Progenitor cell of endocrine pancreas (in vitro differentiated cells): Measurements from ENCODE around the gene DEFB125. TPM values are rescaled to one million over a fixed set of nuclear protein-coding genes. Genes with fewer than 3 reads are reported as not detected.

Experiments
- DNase-seq: peaks from one replicate; pipeline ENCODE4 v3.0.0; 2021; ENCODE audit warnings: low spot score; ENCODE audit not compliant: unreplicated experiment
- H3K27ac Mint-ChIP-seq: 2 replicates; pipeline ENCODE4 v1.8.0; 2021; ENCODE audit warnings: mild to moderate bottlenecking, moderate library complexity, mixed read lengths
- H3K27me3 Mint-ChIP-seq: 2 replicates; pipeline ENCODE4 v1.8.0; 2021; ENCODE audit warnings: mixed read lengths
- H3K36me3 Mint-ChIP-seq: 2 replicates; pipeline ENCODE4 v1.8.0; 2022; ENCODE audit warnings: mixed read lengths; ENCODE audit not compliant: insufficient read depth
- H3K4me1 Mint-ChIP-seq: 2 replicates; pipeline ENCODE4 v1.8.0; 2021; ENCODE audit warnings: low read depth, mixed read lengths
- H3K4me3 Mint-ChIP-seq: 2 replicates; pipeline ENCODE4 v1.8.0; 2021; ENCODE audit warnings: low read depth, mild to moderate bottlenecking, moderate library complexity, mixed read lengths
- H3K9me3 Mint-ChIP-seq: 2 replicates; pipeline ENCODE4 v1.8.0; 2021; ENCODE audit warnings: low read depth, mixed read lengths
- total RNA-seq: library from RNA; stranded (reverse); gene quantifications from 2 replicates; pipeline ENCODE4 v1.2.1, GENCODE V29; 2021
- TF ChIP-seq, protein P1 (sequence below): fragments of 200-600 bp; sonication (generic); IDR thresholded peaks from one replicate; pipeline ENCODE4 v1.5.0; 2021; ENCODE audit warnings: antibody characterized with exemption, mild to moderate bottlenecking; ENCODE audit not compliant: unreplicated experiment

Gene DEFB125
- total RNA-seq, 1 donor from 2014 or later = not detected

DNA sequence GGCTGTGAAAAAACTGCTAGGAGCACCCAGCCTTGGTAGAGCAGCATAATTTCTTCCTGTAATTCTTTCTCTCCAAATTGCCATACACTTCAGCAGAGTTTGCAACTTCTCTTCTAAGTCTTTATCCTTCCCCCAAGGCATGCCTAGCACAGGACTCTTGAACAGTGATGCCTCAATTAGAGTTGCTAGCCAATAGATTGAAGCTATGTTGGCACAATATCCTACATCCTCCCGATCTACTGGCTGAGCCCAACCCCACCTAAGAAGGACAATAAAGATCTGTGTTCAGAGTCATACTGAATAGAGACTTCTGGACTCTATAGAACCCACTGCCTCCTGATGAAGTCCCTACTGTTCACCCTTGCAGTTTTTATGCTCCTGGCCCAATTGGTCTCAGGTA, 54.8 kb downstream of the DEFB125 start, which contains the start of gene DEFB126:
DEFB126 (plus strand) TSS at position 301 of the 400 bp plus-strand sequence; CDS start at position 340, 39 bp downstream.
- no peak for DNase-seq
- no peak within 1 kb of the TSS for H3K27ac Mint-ChIP-seq
- TF ChIP-seq, protein P1, sequence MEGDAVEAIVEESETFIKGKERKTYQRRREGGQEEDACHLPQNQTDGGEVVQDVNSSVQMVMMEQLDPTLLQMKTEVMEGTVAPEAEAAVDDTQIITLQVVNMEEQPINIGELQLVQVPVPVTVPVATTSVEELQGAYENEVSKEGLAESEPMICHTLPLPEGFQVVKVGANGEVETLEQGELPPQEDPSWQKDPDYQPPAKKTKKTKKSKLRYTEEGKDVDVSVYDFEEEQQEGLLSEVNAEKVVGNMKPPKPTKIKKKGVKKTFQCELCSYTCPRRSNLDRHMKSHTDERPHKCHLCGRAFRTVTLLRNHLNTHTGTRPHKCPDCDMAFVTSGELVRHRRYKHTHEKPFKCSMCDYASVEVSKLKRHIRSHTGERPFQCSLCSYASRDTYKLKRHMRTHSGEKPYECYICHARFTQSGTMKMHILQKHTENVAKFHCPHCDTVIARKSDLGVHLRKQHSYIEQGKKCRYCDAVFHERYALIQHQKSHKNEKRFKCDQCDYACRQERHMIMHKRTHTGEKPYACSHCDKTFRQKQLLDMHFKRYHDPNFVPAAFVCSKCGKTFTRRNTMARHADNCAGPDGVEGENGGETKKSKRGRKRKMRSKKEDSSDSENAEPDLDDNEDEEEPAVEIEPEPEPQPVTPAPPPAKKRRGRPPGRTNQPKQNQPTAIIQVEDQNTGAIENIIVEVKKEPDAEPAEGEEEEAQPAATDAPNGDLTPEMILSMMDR = no peak
- H3K4me3 Mint-ChIP-seq = no peak within 1 kb of the TSS
- H3K36me3 Mint-ChIP-seq = no peaks in the 10 kb centered on the region
- peaks cover 30% of the 10 kb centered on the region for H3K27me3 Mint-ChIP-seq
- peaks cover 11% of the 10 kb centered on the region for H3K9me3 Mint-ChIP-seq
- no peaks in the 10 kb centered on the region for H3K4me1 Mint-ChIP-seq

DNA sequence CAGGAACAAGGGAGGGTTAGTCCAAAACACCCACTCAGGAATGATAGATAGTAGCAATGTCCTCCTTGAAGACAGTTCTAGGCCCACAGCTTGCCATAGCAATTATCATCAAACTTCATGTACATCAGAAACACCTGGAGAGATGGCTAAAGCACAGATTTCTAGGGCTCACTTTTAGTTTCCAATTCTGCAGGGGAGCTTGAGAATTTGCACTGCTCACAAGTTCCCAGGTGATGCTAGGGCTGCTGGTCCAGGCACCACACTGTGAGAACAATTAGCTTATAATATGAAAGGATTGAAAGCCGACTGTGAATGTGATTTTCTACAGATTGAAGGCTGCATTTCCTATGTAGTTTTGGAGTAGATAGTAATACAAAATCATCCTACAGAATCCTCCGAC, 58.4 kb downstream of the DEFB125 start:
- H3K27me3 Mint-ChIP-seq = peaks cover 29% of the 10 kb centered on the region

More for the DNA sequence above, 58.4 kb downstream of the DEFB125 start:
- Mint-ChIP-seq H3K9me3 (no peaks in the 10 kb centered on the region), H3K36me3 (no peaks in the 10 kb centered on the region), H3K4me1 (no peaks in the 10 kb centered on the region), H3K27ac (no peak overlapping the region), H3K4me3 (no peak overlapping the region)
- no peak for DNase-seq
- TF ChIP-seq, protein P1 = no peak

Other genes with a start within 250 kb of the DEFB125 start
- gene DEFB126, start 54.9 kb downstream of the DEFB125 start, total RNA-seq = not detected in 2 replicates
- gene DEFB127, start 69.8 kb downstream of the DEFB125 start, total RNA-seq = not detected in 2 replicates
- not detected in 2 replicates for gene DEFB128, start 102.0 kb downstream of the DEFB125 start, total RNA-seq
- not detected in 2 replicates for gene DEFB129, start 139.6 kb downstream of the DEFB125 start, total RNA-seq
- not detected in 2 replicates for gene DEFB132, start 170.1 kb downstream of the DEFB125 start, total RNA-seq
- gene C20orf96, start 203.1 kb downstream of the DEFB125 start, total RNA-seq = 69.9 and 70.1 TPM in 2 replicates
- 30.5 and 31.2 TPM in 2 replicates for gene ZCCHC3, start 209.9 kb downstream of the DEFB125 start, total RNA-seq
- gene SOX12, start 237.9 kb downstream of the DEFB125 start, total RNA-seq = 54.8 and 59.0 TPM in 2 replicates